ENCODE data around the gene PDIA4. TPM values are rescaled to one million over a fixed set of nuclear protein-coding genes. Genes with fewer than 3 reads are reported as not detected.

Gene PDIA4
- total and polyA plus RNA-seq, 2 donors from 2014 or later: 69.9 to 159 TPM

DNA sequence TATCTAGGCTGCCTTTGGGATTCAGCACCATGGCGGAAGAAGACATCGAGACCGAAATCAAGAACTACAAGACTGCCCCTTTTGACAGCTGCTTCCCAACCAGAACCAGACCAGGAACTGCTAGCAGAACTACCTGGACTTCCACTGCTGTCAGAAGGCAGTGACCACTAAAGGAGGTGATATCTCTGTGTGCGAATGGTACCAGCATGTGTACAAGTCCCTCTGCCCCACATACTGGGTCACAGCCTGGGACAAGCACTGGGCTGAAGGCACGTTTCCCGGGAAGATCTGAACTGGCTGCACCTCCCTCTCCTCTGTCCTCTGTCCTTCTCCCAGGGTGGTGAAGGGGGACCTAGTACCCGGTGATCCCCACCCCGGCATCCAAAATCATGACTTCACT, 25.6 kb upstream of the PDIA4 start:
- no peak overlapping the region for H3K4me3 ChIP-seq (ENCODE audit: low read length in 3 of 3)
- DNase-seq (no peak), FAIRE-seq (no peak)
- intact Hi-C loops (cut with DNase I): no loop called here
- no peak overlapping the region for H3K9ac ChIP-seq (ENCODE audit: low read length in 3 of 3)
- H3K27me3 ChIP-seq (ENCODE audit: control insufficient read depth, insufficient read depth, low read length): no peaks in the 10 kb centered on the region
- TF ChIP-seq, protein P1, sequence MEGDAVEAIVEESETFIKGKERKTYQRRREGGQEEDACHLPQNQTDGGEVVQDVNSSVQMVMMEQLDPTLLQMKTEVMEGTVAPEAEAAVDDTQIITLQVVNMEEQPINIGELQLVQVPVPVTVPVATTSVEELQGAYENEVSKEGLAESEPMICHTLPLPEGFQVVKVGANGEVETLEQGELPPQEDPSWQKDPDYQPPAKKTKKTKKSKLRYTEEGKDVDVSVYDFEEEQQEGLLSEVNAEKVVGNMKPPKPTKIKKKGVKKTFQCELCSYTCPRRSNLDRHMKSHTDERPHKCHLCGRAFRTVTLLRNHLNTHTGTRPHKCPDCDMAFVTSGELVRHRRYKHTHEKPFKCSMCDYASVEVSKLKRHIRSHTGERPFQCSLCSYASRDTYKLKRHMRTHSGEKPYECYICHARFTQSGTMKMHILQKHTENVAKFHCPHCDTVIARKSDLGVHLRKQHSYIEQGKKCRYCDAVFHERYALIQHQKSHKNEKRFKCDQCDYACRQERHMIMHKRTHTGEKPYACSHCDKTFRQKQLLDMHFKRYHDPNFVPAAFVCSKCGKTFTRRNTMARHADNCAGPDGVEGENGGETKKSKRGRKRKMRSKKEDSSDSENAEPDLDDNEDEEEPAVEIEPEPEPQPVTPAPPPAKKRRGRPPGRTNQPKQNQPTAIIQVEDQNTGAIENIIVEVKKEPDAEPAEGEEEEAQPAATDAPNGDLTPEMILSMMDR (IDR thresholded peaks at IDR 0.05; ENCODE audit: borderline replicate concordance, extremely low read depth, insufficient read depth): no peak
- H3K36me3 ChIP-seq (ENCODE audit: control insufficient read depth in 2 of 3, insufficient read depth in 3 of 3, low read length in 3 of 3): no peaks in the 10 kb centered on the region
- H3K4me1 ChIP-seq (ENCODE audit: control insufficient read depth in 2 of 3, insufficient read depth in 2 of 3, low read depth in 1 of 3, low read length in 3 of 3): no peaks in the 10 kb centered on the region
- H3K27ac ChIP-seq (ENCODE audit: low read depth in 2 of 2, low read length in 2 of 2): no peak overlapping the region
- H3K9me3 ChIP-seq (ENCODE audit: control insufficient read depth in 2 of 3, insufficient read depth in 1 of 3, low read length in 3 of 3): no peaks in the 10 kb centered on the region

GRCh38 chr7:149053384-149053783, 25.1 kb upstream of the PDIA4 start:
- no peak overlapping the region for H3K27ac ChIP-seq (ENCODE audit: low read depth in 2 of 2, low read length in 2 of 2)

DNA sequence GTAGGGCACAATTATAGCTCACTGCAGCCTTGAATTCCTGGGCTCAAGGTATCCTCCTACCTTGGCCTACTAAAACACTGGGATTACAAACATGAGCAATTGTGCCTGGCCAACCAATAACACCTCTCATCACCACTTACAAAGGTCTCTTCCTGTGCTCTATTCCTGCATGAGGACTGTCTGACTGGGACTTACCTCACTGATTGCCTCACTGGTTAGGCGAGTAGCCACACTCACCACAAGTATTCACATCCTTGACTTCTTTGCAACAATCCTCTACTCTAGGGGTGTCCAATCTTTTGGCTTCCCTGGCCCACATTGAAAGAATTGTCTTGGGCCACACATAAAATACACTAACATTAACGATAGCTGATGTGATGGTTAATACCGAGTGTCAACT, 22.6 kb upstream of the PDIA4 start:
- TF ChIP-seq, protein P1 (IDR thresholded peaks at IDR 0.05; ENCODE audit: borderline replicate concordance, extremely low read depth, insufficient read depth): no peak
- no peak for FAIRE-seq
- H3K4me1 ChIP-seq (ENCODE audit: control insufficient read depth in 2 of 3, insufficient read depth in 2 of 3, low read depth in 1 of 3, low read length in 3 of 3): no peaks in the 10 kb centered on the region
- H3K9me3 ChIP-seq (ENCODE audit: control insufficient read depth in 2 of 3, insufficient read depth in 1 of 3, low read length in 3 of 3): no peaks in the 10 kb centered on the region
- DNase-seq: no peak
- no peak overlapping the region for H3K27ac ChIP-seq (ENCODE audit: low read depth in 2 of 2, low read length in 2 of 2)
- intact Hi-C loops (cut with DNase I): no loop called here
- H3K27me3 ChIP-seq (ENCODE audit: control insufficient read depth, insufficient read depth, low read length): no peaks in the 10 kb centered on the region
- no peak overlapping the region for H3K4me3 ChIP-seq (ENCODE audit: low read length in 3 of 3)
- H3K9ac ChIP-seq (ENCODE audit: low read length in 3 of 3): no peak overlapping the region
- H3K36me3 ChIP-seq (ENCODE audit: control insufficient read depth in 2 of 3, insufficient read depth in 3 of 3, low read length in 3 of 3): no peaks in the 10 kb centered on the region

More at GRCh38 chr7:149053384-149053783, 25.1 kb upstream of the PDIA4 start:
- H3K9ac ChIP-seq (ENCODE audit: low read length in 3 of 3): no peak overlapping the region
- FAIRE-seq: no peak
- TF ChIP-seq, protein P1 (IDR thresholded peaks at IDR 0.05; ENCODE audit: borderline replicate concordance, extremely low read depth, insufficient read depth): no peak
- intact Hi-C loops (cut with DNase I): no loop called here
- no peaks in the 10 kb centered on the region for H3K27me3 ChIP-seq (ENCODE audit: control insufficient read depth, insufficient read depth, low read length)
- H3K4me1 ChIP-seq (ENCODE audit: control insufficient read depth in 2 of 3, insufficient read depth in 2 of 3, low read depth in 1 of 3, low read length in 3 of 3): no peaks in the 10 kb centered on the region
- DNase-seq: no peak
- H3K9me3 ChIP-seq (ENCODE audit: control insufficient read depth in 2 of 3, insufficient read depth in 1 of 3, low read length in 3 of 3): no peaks in the 10 kb centered on the region
- no peak overlapping the region for H3K4me3 ChIP-seq (ENCODE audit: low read length in 3 of 3)
- no peaks in the 10 kb centered on the region for H3K36me3 ChIP-seq (ENCODE audit: control insufficient read depth in 2 of 3, insufficient read depth in 3 of 3, low read length in 3 of 3)

- no peaks in the 10 kb centered on the region for H3K36me3 ChIP-seq (ENCODE audit: control insufficient read depth in 2 of 3, insufficient read depth in 3 of 3, low read length in 3 of 3)
- TF ChIP-seq, protein P1 (IDR thresholded peaks at IDR 0.05; ENCODE audit: borderline replicate concordance, extremely low read depth, insufficient read depth): no peak
- H3K27ac ChIP-seq (ENCODE audit: low read depth in 2 of 2, low read length in 2 of 2): no peak overlapping the region
- H3K4me1 ChIP-seq (ENCODE audit: control insufficient read depth in 2 of 3, insufficient read depth in 2 of 3, low read depth in 1 of 3, low read length in 3 of 3): no peaks in the 10 kb centered on the region
- DNase-seq (no peak), FAIRE-seq (no peak)
- H3K4me3 ChIP-seq (ENCODE audit: low read length in 3 of 3): no peak overlapping the region
- intact Hi-C loops (cut with DNase I): no loop called here
- H3K27me3 ChIP-seq (ENCODE audit: control insufficient read depth, insufficient read depth, low read length): no peaks in the 10 kb centered on the region
- H3K9me3 ChIP-seq (ENCODE audit: control insufficient read depth in 2 of 3, insufficient read depth in 1 of 3, low read length in 3 of 3): no peaks in the 10 kb centered on the region
- H3K9ac ChIP-seq (ENCODE audit: low read length in 3 of 3): no peak overlapping the region
Observed at GRCh38 chr7:149048805-149049204, 20.5 kb upstream of the PDIA4 start.
